HG02938 (cell line): ENCODE measurements around the gene CD33.

ENCODE experiments used
- ATAC-seq: cut with Tn5 transposase; IDR thresholded peaks from one replicate; pipeline ENCODE4 v1.9.1; 2021; ENCODE audit warnings: mild to moderate bottlenecking, moderate library complexity; ENCODE audit not compliant: unreplicated experiment

Gene CD33

DNA sequence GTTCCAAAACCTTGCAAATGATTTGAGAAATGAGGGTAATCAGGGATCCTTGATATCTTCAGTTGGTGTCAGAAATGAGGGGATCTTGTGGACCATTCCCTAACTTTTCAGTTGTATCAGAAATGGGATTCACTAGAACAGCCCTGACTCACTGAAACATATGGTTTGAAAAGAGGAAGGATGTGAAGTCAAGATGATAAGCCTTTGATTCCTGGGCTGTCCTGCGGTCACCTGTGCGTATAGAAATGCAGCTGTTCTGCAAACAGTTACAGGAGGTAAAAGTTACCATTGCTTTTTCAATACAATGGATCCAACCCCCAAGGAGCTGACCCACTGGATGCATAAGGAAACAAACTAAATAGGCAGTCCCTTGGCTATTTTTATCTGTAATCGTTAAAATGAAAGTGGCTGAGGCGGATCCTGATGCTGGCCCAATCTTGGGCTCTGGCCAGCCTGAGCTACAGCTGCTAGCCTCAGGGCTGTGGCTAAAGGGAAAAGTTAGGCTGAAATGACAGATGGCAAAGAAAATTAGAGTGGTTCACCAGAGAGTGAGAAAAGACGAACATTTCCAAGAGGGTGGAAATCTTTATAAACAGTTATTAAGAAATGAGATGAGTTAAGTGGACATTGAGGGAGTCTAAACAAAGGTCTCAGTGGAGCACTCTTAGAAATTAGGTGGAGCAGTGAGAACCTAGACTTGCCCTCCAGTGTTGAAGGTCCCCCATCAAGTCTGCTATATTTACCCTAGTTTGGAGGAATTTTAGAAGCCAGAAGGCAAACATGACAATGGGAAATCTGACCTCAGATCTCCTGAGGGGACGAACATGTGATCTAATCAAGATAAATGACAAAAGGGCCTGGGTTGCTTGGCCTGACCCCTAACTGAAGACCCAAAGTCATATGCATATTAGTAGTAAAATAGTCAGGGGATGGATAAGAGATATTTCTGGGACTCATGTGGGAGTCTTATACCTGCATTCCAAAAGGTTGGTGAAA is 33.6 kb downstream of the CD33 start:
- ATAC-seq, result no peak

DNA sequence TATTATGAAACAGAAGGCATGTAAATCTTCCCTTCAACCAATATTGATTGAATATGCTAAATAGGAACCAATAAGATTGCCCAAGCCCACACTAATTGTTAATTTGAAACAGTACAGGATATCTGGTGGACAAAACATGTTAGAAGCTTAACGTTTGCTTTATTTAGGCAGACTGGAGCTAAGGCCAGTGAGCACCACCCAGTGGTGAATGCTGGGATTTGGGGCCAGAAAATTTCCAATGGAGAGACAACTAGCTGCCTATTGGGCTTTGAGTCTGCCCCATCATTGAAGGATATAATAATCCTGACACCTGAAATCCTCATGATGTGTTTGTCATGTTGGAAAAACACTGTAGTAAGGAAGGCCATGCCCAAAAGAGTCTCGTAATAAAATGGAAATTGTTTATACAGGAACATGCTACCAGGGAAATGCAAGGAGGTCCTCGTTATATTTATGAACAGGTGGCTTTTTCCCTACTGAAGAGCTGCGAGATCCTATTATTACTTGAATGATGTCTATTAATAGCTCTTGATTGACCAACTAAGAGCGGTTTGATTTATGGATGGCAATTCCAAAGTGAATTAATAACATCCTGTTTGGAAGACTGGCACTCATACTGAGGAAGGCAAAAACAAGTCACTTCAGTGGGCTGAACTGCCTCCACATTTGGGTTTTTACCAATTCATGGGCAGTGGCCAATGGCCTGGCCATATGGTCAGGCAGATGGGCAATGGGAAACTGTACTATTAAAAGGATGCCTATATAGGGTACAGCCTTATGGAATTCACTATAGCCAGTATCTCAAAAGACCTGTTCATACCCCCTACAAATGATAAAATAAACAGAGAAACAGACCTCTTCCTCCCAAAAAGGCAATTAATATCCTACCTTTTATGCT is 34.7 kb downstream of the CD33 start:
- no peak for ATAC-seq

DNA sequence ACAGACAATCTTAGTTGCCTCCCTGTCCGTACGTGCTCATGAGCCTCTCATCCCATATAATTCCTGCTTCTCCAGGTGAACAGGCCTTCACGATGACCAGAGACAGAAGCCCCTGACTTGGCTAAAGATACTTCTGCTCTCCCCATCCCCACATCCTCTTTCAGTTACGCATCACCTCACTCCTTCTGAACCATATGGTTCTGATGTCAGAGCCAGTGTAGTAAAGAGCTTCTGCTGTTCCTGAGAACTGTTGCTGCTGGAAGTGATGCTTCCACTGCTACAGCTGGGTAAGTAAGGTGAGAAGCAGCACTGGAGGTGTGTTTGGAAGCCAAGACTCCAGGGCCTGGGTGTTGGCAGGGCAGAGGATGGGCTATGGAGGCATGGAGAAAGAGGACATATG is 38.9 kb downstream of the CD33 start:
- ATAC-seq, result no peak

DNA sequence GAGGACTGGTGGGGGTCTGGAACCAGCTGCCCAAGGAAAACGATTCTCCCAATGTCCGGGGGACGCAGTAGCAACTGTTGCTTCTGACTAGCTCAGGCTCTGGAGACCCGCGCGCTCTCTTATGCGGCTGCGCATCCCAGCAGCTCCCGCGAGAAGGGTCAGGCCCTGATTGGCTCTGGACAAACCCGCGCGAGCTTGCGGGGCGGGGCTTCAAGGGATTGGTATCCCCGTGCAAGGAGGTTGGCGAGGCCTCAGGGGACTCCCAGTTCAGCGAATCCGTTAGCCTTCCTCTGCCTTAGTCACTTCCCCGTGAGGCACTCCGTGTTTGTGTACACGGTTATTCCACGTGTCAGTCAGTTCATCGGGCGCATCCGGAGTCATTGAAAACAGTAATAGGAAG is 46.2 kb downstream of the CD33 start:
- ATAC-seq, result no peak

DNA sequence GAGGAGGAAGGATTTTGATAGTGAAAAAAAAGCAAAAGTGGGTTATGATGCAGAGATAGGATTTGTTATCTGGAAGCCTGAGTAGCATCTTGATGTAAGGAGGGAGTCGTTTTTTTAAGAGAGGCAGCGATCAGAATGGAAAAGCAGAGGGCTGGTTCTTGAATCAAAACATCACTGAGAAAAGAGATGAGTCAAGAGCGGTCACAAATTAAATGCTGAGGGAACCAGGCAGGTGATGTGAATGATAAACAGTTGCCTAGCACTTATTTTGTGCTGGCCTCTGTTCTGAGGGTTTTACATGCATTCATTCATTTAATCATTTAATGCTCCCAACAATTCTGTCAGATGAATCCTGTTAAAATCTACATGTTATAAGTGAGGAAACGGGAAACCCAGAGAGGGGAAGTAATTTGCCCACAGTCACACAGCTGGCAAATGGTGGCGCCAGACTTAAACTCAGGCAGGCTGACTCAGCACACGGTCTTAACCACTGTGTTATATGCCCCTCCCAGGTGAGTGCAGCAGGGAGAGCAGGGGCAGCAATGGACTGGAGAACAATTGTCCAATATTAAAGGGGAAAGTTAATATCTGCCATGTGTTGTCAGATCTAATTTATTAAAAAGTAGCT is 47.4 kb downstream of the CD33 start:
- no peak for ATAC-seq

DNA sequence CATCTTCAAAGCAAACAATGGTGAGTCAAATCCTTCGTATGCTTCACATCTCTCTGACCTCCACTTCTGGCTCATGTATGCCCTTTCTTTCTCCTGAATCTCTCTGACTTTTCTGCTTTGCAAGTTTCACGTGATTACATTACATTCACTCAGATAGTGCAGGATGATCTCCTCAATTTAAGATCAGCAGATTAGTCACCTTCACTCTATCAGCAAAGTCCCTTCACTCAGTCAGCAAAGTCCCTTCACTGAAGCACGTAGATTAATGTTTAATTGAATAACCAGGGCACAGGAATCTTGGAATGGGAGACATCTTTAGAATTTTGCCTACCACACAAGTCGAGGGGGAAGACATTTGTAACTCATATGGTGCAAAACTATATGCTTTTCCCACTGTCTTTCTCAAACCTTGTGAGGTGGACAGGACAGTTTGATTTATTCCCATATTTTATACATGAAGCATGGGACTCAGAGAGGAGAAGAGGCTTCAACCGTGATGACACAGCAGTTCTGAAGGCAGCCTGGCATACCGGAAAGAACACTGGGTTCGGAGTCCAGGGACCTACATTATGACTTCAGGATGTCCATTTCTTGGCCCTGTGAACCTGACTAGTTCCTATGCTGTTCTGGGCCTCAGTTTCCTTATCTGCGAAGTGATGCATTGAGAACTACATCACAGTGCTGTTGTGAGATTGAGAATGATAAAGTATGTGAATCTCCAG is 49.3 kb downstream of the CD33 start:
- ATAC-seq, result no peak

DNA sequence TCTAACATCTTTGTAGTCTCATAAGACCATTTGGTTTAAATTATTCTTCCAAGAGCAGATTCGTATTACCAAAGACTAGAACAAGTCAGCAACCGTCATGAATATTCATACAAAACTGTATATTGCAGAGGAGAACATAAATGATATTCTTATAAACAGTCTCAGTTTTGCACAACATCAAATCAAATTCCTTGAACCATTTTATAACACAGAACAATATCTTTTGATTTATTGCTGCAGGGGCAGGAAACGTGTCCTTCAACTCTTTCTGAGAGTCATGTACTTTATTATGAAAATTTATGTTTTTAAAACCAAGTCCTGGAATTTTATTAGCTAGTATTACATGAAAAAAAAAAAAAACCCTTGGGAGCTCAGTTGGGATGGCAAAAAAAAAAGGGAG is 52.2 kb downstream of the CD33 start:
- ATAC-seq, result no peak

DNA sequence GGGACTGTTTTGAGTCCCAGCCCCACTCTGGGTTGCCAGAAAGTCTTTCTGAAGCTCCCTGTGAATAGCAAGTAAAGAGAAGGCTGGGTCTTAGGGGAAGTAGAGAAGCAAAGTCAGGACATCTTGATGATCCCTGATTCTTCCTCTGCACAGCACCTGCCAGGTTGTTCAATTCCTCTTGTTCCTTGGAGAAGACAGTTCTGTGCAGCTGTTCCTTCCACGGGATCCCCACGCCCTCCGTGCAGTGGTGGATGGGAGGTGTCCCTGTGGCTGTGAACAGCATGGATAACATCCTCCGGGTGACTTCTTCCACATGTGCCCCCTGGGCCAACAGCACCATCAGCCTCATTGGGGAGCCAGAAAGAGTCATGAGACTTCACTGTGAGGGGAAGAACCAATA is 57.5 kb downstream of the CD33 start:
- ATAC-seq, result no peak

DNA sequence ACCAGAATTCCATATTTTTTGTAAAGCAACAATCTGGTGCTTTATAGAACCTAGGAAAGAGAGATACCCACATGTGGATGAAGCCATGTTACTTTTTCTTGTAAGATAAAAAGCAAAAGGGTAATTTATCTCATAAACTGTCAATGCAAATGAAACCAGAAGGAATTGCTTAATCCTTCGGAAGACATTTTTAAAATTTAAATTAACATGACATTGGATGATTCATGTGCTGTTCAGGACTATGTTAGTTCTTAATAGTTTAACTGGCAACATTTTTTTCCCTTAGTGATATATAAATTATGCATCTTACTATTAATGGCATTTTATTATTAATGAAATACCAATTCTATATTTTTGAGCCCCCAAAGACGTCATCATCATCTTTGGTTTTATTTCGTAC is 60.8 kb downstream of the CD33 start:
- no peak for ATAC-seq
